Tibial artery (tissue), 4 donors: ENCODE measurements around the gene CAMTA1.
A peak's percentile ranks its signal among the peaks of the same experiment; 100 is the strongest.

ENCODE experiments used
- DNase-seq, 2 donors: peaks; one replicate each; pipeline ENCODE4 v3.0.0-alpha.2; 2019
- H3K27ac ChIP-seq, 2 donors: fragments of 200-600 bp; sonication (generic) in 1 of 2; 1 replicate in 1 of 2; 2 replicates in 1 of 2; pipeline ENCODE4 v1.5.1; 2018 to 2019; ENCODE audit warnings: mild to moderate bottlenecking in 1 of 2
- H3K27me3 ChIP-seq, 2 donors: fragments of 200-600 bp; sonication (generic) in 1 of 2; one replicate each; pipeline versions ENCODE4 v1.5.1 to v1.6.0; 2016 to 2019
- H3K36me3 ChIP-seq, 3 donors: fragments of 200-600 bp; sonication (generic) in 2 of 3; one replicate each; pipeline ENCODE4 v1.5.1; 2016 to 2019; ENCODE audit warnings: mild to moderate bottlenecking in 2 of 3
- H3K4me1 ChIP-seq, 4 donors: fragments of 200-600 bp; sonication (generic) in 2 of 4; 1 replicate in 3 of 4; 2 replicates in 1 of 4; pipeline ENCODE4 v1.5.1; 2016 to 2019
- H3K4me3 ChIP-seq, 2 donors: fragments of 200-600 bp; sonication (generic) in 1 of 2; 1 replicate in 1 of 2; 2 replicates in 1 of 2; pipeline ENCODE4 v1.5.1; 2018 to 2019; ENCODE audit warnings: mild to moderate bottlenecking in 2 of 2
- H3K9me3 ChIP-seq, 3 donors: fragments of 200-600 bp; sonication (generic) in 1 of 3; one replicate each; pipeline ENCODE4 v1.5.1; 2016 to 2019
- CTCF ChIP-seq, 2 experiments: fragments of 200-600 bp in 1 of 2; fragments of 450-650 bp in 1 of 2; IDR thresholded peaks; one replicate each; pipeline ENCODE4 v1.5.1; 2017 to 2019; ENCODE audit warnings: antibody characterized with exemption in 2 of 2, mild to moderate bottlenecking in 1 of 2, moderate library complexity in 1 of 2
- intact Hi-C: fragments of 100-400 bp; cut with DNase I; formaldehyde crosslinking; loops from one replicate; pipeline ENCODE4 v1.15.0; 2023; ENCODE audit warnings: low total_unique reads

CAMTA1 gene

GRCh38 chr1:7539769-7540175, 754.5 kb downstream of the CAMTA1 start:
- no peak overlapping the region for H3K27ac ChIP-seq
- DNase-seq: no peak
- no peaks in the 10 kb centered on the region for H3K9me3 ChIP-seq
- intact Hi-C loops: no loop called here
- H3K4me1 ChIP-seq: no peaks in the 10 kb centered on the region
- peaks cover 0 to 41% of the 10 kb centered on the region in 2 donors for H3K27me3 ChIP-seq
- no peak for TF ChIP-seq CTCF (IDR thresholded peaks at IDR 0.05)
- no peak overlapping the region for H3K4me3 ChIP-seq
- no peaks in the 10 kb centered on the region for H3K36me3 ChIP-seq

GRCh38 chr1:7540816-7541215, 755.6 kb downstream of the CAMTA1 start:
- H3K36me3 ChIP-seq: no peaks in the 10 kb centered on the region
- H3K27me3 ChIP-seq: peaks cover 0 to 32% of the 10 kb centered on the region in 2 donors
- no peak overlapping the region for H3K4me3 ChIP-seq
- no peaks in the 10 kb centered on the region for H3K9me3 ChIP-seq
- TF ChIP-seq CTCF (IDR thresholded peaks at IDR 0.05): no peak
- no peak overlapping the region for H3K27ac ChIP-seq
- intact Hi-C loops: no loop called here
- no peaks in the 10 kb centered on the region for H3K4me1 ChIP-seq
- no peak for DNase-seq

- Histone ChIP-seq H3K4me3 (no peak overlapping the region), H3K27ac (no peak overlapping the region), H3K36me3 (no peaks in the 10 kb centered on the region), H3K4me1 (no peaks in the 10 kb centered on the region), H3K27me3 (peaks cover 0 to 30% of the 10 kb centered on the region in 2 donors), H3K9me3 (no peaks in the 10 kb centered on the region)
- no peak for TF ChIP-seq CTCF (IDR thresholded peaks at IDR 0.05)
- no peak for DNase-seq
- intact Hi-C loops: no loop called here
Measured at GRCh38 chr1:7541629-7542028, 756.4 kb downstream of the CAMTA1 start.

GRCh38 chr1:7543718-7544090, 758.5 kb downstream of the CAMTA1 start:
- no peaks in the 10 kb centered on the region for H3K9me3 ChIP-seq
- H3K36me3 ChIP-seq: no peaks in the 10 kb centered on the region
- DNase-seq: no peak
- H3K4me3 ChIP-seq: no peak overlapping the region
- no peak for TF ChIP-seq CTCF (IDR thresholded peaks at IDR 0.05)
- H3K27me3 ChIP-seq: peaks cover 0 to 22% of the 10 kb centered on the region in 2 donors
- H3K27ac ChIP-seq: no peak overlapping the region
- no peaks in the 10 kb centered on the region for H3K4me1 ChIP-seq
- intact Hi-C loops: no loop called here

- H3K27ac ChIP-seq: peak overlapping the region in 1 of 2 donors; percentile 26
- H3K4me3 ChIP-seq: no peak overlapping the region
- H3K27me3 ChIP-seq: peaks cover 0 to 33% of the 10 kb centered on the region in 2 donors
- DNase-seq: no peak
- no peak for TF ChIP-seq CTCF (IDR thresholded peaks at IDR 0.05)
- no peaks in the 10 kb centered on the region for H3K36me3 ChIP-seq
- intact Hi-C loops: no loop called here
- peaks cover 0 to 25% (median 9%) of the 10 kb centered on the region in 4 donors for H3K4me1 ChIP-seq
- peaks cover 0 to 7% (median 5%) of the 10 kb centered on the region in 3 donors for H3K9me3 ChIP-seq
Measured at GRCh38 chr1:7549277-7550161, 764.3 kb downstream of the CAMTA1 start.
